ENCODE data around the gene THOC2.

Gene THOC2

DNA sequence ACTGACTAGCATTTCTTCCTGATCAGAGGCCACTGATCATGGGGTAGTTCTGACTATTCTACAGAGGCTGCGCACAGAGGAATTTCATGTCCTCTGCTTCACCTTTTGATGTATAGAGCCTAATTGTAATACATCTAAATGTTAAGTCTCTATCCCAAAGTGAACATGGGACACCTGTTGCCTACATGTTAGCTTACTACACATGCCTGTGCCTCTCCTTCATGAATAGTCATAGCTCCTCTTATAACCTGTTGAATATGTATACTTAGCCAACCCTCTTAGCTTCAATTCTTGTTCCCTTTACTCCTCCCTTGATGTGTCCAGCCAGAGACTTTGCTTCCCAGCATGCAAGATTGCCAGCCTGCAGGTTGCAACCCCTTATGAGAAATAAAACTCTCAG lies 9.6 kb upstream of the THOC2 start:
- Histone ChIP-seq H3K27ac (replicated peaks) (no peak overlapping the region), H3K4me3 (replicated peaks; ENCODE audit: insufficient read depth, low read length) (no peak overlapping the region), H3K27me3 (ENCODE audit: insufficient read depth, poor library complexity, severe bottlenecking) (no peaks in the 10 kb centered on the region)
- TF ChIP-seq, protein P1, sequence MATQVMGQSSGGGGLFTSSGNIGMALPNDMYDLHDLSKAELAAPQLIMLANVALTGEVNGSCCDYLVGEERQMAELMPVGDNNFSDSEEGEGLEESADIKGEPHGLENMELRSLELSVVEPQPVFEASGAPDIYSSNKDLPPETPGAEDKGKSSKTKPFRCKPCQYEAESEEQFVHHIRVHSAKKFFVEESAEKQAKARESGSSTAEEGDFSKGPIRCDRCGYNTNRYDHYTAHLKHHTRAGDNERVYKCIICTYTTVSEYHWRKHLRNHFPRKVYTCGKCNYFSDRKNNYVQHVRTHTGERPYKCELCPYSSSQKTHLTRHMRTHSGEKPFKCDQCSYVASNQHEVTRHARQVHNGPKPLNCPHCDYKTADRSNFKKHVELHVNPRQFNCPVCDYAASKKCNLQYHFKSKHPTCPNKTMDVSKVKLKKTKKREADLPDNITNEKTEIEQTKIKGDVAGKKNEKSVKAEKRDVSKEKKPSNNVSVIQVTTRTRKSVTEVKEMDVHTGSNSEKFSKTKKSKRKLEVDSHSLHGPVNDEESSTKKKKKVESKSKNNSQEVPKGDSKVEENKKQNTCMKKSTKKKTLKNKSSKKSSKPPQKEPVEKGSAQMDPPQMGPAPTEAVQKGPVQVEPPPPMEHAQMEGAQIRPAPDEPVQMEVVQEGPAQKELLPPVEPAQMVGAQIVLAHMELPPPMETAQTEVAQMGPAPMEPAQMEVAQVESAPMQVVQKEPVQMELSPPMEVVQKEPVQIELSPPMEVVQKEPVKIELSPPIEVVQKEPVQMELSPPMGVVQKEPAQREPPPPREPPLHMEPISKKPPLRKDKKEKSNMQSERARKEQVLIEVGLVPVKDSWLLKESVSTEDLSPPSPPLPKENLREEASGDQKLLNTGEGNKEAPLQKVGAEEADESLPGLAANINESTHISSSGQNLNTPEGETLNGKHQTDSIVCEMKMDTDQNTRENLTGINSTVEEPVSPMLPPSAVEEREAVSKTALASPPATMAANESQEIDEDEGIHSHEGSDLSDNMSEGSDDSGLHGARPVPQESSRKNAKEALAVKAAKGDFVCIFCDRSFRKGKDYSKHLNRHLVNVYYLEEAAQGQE (IDR thresholded peaks at IDR 0.05; ENCODE audit: insufficient replicate concordance, low read depth): no peak
- no peak for TF ChIP-seq GABPA (IDR thresholded peaks at IDR 0.05; ENCODE audit: low read depth)
- TF ChIP-seq POLR2AphosphoS5 (IDR thresholded peaks at IDR 0.05; ENCODE audit: low read depth): no peak
- DNase-seq (ENCODE audit: low read depth in 1 of 2, low spot score in 1 of 2): no peak

DNA sequence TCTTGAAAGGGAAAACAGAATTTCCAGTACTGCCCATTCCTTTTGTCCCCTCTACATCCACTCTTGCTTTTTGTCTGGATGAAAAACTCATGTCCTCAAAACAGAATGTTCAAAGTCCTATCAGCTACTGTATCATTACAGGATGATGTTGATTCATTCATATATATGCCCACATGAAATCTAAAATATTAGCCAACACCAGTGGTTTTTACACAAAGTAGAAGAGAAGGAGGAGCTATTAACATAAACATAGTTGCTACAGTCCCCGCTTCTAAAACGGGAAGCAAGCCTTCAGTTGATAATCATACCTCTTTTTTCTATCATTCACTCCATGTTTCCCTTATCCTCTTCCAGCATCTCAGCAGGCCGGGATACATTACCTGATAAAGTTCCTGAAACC lies 7.7 kb upstream of the THOC2 start:
- no peak overlapping the region for H3K27ac ChIP-seq (replicated peaks)
- DNase-seq (ENCODE audit: low read depth in 1 of 2, low spot score in 1 of 2): no peak
- H3K4me3 ChIP-seq (replicated peaks; ENCODE audit: insufficient read depth, low read length): no peak overlapping the region
- TF ChIP-seq, protein P2, sequence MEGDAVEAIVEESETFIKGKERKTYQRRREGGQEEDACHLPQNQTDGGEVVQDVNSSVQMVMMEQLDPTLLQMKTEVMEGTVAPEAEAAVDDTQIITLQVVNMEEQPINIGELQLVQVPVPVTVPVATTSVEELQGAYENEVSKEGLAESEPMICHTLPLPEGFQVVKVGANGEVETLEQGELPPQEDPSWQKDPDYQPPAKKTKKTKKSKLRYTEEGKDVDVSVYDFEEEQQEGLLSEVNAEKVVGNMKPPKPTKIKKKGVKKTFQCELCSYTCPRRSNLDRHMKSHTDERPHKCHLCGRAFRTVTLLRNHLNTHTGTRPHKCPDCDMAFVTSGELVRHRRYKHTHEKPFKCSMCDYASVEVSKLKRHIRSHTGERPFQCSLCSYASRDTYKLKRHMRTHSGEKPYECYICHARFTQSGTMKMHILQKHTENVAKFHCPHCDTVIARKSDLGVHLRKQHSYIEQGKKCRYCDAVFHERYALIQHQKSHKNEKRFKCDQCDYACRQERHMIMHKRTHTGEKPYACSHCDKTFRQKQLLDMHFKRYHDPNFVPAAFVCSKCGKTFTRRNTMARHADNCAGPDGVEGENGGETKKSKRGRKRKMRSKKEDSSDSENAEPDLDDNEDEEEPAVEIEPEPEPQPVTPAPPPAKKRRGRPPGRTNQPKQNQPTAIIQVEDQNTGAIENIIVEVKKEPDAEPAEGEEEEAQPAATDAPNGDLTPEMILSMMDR (IDR thresholded peaks at IDR 0.05; ENCODE audit: insufficient read depth, low read length): no peak
- no peak for TF ChIP-seq GABPA (IDR thresholded peaks at IDR 0.05; ENCODE audit: low read depth)
- TF ChIP-seq, protein P1 (IDR thresholded peaks at IDR 0.05; ENCODE audit: insufficient replicate concordance, low read depth): no peak
- no peak for TF ChIP-seq POLR2AphosphoS5 (IDR thresholded peaks at IDR 0.05; ENCODE audit: low read depth)
- no peak for TF ChIP-seq SPI1 (IDR thresholded peaks at IDR 0.05; ENCODE audit: borderline replicate concordance, low read depth)
- H3K27me3 ChIP-seq (ENCODE audit: insufficient read depth, poor library complexity, severe bottlenecking): no peaks in the 10 kb centered on the region

DNA sequence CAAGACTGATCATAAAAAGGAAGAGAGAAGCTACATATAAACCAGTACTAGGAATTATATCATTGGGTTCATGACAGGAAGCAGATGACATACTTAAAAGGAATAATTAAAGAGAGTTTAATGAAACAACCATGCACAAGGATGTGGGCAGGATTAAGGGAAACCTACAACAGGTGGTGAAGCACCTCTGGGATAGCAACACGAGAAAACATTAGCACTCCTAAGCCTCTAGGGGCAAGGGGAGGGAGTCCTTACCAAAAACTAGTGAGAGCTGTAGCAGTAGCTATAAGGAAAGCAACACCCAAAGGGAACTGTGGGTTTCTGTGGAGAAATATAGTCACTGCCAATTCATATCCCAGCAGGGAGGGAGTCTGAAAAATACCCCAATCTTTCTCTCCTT lies 7.2 kb upstream of the THOC2 start:
- Histone ChIP-seq H3K4me3 (replicated peaks; ENCODE audit: insufficient read depth, low read length) (no peak overlapping the region), H3K27ac (replicated peaks) (no peak overlapping the region), H3K27me3 (ENCODE audit: insufficient read depth, poor library complexity, severe bottlenecking) (no peaks in the 10 kb centered on the region)
- no peak for DNase-seq (ENCODE audit: low read depth in 1 of 2, low spot score in 1 of 2)
- TF ChIP-seq, protein P1 (IDR thresholded peaks at IDR 0.05; ENCODE audit: insufficient replicate concordance, low read depth): no peak
- TF ChIP-seq POLR2AphosphoS5 (IDR thresholded peaks at IDR 0.05; ENCODE audit: low read depth): no peak
- no peak for TF ChIP-seq GABPA (IDR thresholded peaks at IDR 0.05; ENCODE audit: low read depth)
- no peak for TF ChIP-seq SPI1 (IDR thresholded peaks at IDR 0.05; ENCODE audit: borderline replicate concordance, low read depth)
- TF ChIP-seq, protein P2 (IDR thresholded peaks at IDR 0.05; ENCODE audit: insufficient read depth, low read length): no peak

DNA sequence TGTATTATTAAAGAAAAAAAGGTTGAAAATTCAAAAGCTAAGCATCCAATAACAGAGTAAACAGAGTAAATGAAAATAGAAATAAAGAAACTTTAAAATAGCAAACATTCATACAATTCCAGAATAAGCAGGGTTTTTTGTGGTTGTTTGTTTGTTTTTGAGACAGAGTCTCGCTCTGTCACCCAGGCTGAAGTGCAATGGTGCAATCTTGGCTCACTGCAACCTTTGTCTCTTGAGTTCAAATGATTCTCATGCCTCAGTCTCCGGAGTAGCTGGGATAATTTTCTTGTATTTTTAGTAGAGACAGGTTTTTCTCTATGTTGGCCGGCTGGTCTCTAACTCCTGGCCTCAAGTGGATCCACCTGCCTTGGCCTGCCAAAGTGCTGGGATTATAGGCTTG lies 6.6 kb upstream of the THOC2 start:
- DNase-seq (ENCODE audit: low read depth in 1 of 2, low spot score in 1 of 2): no peak
- TF ChIP-seq GABPA (IDR thresholded peaks at IDR 0.05; ENCODE audit: low read depth): no peak
- TF ChIP-seq, protein P1 (IDR thresholded peaks at IDR 0.05; ENCODE audit: insufficient replicate concordance, low read depth): no peak
- TF ChIP-seq POLR2AphosphoS5 (IDR thresholded peaks at IDR 0.05; ENCODE audit: low read depth): no peak
- TF ChIP-seq SPI1 (IDR thresholded peaks at IDR 0.05; ENCODE audit: borderline replicate concordance, low read depth): no peak
- TF ChIP-seq, protein P2 (IDR thresholded peaks at IDR 0.05; ENCODE audit: insufficient read depth, low read length): no peak
- Histone ChIP-seq H3K4me3 (replicated peaks; ENCODE audit: insufficient read depth, low read length) (no peak overlapping the region), H3K27ac (replicated peaks) (no peak overlapping the region), H3K27me3 (ENCODE audit: insufficient read depth, poor library complexity, severe bottlenecking) (no peaks in the 10 kb centered on the region)
